ENCODE results near the gene ANP32B. TPM values are rescaled to one million over a fixed set of nuclear protein-coding genes. Genes with fewer than 3 reads are reported as not detected.

The ANP32B gene
- total and polyA plus RNA-seq, 7 donors: 31.4 to 217 (median 66.7) TPM

DNA sequence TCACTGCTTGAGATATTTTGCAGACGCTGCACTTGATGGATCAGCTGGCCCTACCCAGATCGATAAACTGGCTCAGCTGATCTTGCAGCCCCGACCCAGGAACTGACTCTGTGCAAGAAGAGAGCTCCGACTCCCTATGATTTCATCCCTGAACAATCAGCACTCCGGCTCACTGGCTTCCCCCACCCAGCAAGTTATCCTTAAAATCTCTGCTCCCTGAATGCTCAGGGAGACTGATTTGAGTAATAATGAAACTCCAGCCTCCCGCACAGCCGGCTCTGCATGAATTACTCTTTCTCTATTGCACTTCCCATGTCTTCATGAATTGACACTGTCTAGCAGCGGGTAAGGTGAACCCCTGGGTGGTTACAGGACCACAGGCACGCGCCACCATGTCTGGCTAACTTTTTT is 56.5 kb downstream of the ANP32B start:
- no peak overlapping the region for H3K27ac ChIP-seq
- H3K27me3 ChIP-seq: no peaks in the 10 kb centered on the region
- no peak for DNase-seq
- intact Hi-C loops (cut with DNase I): no loop called here
- TF ChIP-seq, protein P1, sequence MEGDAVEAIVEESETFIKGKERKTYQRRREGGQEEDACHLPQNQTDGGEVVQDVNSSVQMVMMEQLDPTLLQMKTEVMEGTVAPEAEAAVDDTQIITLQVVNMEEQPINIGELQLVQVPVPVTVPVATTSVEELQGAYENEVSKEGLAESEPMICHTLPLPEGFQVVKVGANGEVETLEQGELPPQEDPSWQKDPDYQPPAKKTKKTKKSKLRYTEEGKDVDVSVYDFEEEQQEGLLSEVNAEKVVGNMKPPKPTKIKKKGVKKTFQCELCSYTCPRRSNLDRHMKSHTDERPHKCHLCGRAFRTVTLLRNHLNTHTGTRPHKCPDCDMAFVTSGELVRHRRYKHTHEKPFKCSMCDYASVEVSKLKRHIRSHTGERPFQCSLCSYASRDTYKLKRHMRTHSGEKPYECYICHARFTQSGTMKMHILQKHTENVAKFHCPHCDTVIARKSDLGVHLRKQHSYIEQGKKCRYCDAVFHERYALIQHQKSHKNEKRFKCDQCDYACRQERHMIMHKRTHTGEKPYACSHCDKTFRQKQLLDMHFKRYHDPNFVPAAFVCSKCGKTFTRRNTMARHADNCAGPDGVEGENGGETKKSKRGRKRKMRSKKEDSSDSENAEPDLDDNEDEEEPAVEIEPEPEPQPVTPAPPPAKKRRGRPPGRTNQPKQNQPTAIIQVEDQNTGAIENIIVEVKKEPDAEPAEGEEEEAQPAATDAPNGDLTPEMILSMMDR (IDR thresholded peaks at IDR 0.05): no peak
- no peak for TF ChIP-seq EP300 (IDR thresholded peaks at IDR 0.05)
- no peak for TF ChIP-seq POLR2AphosphoS5 (IDR thresholded peaks at IDR 0.05)
- no peak for TF ChIP-seq POLR2A (IDR thresholded peaks at IDR 0.05)
- WGBS, 2 donors: 43 to 68% methylated on average over 10 of the region's 10 CpGs
- peaks cover 0 to 4% (median 2%) of the 10 kb centered on the region in 4 donors for H3K4me1 ChIP-seq
- no peaks in the 10 kb centered on the region for H3K9me3 ChIP-seq
- H3K4me3 ChIP-seq: no peak overlapping the region
- no peaks in the 10 kb centered on the region for H3K36me3 ChIP-seq

DNA sequence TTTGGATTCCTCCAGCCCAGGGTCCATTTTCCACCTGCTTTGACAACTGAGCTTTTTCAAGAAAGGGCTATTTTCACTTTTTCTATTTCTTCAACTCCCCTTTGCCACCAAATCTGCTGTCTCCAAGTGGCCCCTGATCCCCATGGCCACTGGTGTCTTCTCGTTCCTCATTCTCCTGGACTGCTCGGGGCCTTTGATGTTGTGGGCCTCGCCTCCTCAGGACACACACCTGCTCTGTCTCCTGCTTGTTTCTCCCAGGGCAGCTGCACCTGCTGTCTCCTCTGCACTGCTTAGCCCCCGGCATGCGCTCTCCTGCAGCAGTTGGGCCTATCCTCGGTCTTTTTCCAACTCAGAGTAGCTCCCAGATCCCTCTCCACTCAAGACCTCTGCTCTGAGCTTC is 57.1 kb downstream of the ANP32B start:
- Histone ChIP-seq H3K27me3 (no peaks in the 10 kb centered on the region), H3K4me1 (no peaks in the 10 kb centered on the region), H3K4me3 (no peak overlapping the region), H3K9me3 (no peaks in the 10 kb centered on the region), H3K27ac (no peak overlapping the region), H3K36me3 (no peaks in the 10 kb centered on the region)
- intact Hi-C loops (cut with DNase I): no loop called here
- WGBS, 2 donors: 37 to 69% methylated on average over 6 of the region's 6 CpGs
- TF ChIP-seq, protein P1 (IDR thresholded peaks at IDR 0.05): no peak
- TF ChIP-seq POLR2AphosphoS5 (IDR thresholded peaks at IDR 0.05): no peak
- no peak for DNase-seq

DNA sequence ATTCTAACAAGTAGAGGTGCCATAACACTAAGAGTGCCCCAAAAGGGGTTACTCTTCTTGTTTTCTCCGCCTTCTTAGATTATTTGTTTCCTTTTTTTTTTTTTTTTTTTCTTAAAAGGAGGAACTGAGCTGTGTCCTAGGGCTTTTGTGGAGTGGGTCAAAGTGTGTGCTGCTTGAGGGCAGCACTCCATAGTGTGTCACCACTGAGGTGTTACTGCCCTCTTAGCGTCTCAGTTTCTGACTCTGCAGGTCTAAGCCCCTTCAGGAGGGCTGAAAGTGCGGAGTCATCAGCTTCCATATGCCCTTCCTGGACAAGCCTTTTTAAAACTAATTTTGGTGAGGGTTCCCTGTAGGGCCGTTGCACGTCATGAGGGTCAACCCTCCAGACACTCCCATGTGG is 60.8 kb downstream of the ANP32B start:
- TF ChIP-seq POLR2A (IDR thresholded peaks at IDR 0.05) (no peak), EP300 (IDR thresholded peaks at IDR 0.05) (no peak), POLR2AphosphoS5 (IDR thresholded peaks at IDR 0.05) (no peak)
- TF ChIP-seq, protein P1 (IDR thresholded peaks at IDR 0.05): no peak
- Histone ChIP-seq H3K4me3 (no peak overlapping the region), H3K9me3 (no peaks in the 10 kb centered on the region), H3K36me3 (no peaks in the 10 kb centered on the region), H3K27me3 (no peaks in the 10 kb centered on the region), H3K27ac (no peak overlapping the region), H3K4me1 (no peaks in the 10 kb centered on the region)
- no peak for DNase-seq
- intact Hi-C loops (cut with DNase I): no loop called here
- 75 to 93% methylated on average over 5 of the region's 5 CpGs for WGBS, 2 donors

DNA sequence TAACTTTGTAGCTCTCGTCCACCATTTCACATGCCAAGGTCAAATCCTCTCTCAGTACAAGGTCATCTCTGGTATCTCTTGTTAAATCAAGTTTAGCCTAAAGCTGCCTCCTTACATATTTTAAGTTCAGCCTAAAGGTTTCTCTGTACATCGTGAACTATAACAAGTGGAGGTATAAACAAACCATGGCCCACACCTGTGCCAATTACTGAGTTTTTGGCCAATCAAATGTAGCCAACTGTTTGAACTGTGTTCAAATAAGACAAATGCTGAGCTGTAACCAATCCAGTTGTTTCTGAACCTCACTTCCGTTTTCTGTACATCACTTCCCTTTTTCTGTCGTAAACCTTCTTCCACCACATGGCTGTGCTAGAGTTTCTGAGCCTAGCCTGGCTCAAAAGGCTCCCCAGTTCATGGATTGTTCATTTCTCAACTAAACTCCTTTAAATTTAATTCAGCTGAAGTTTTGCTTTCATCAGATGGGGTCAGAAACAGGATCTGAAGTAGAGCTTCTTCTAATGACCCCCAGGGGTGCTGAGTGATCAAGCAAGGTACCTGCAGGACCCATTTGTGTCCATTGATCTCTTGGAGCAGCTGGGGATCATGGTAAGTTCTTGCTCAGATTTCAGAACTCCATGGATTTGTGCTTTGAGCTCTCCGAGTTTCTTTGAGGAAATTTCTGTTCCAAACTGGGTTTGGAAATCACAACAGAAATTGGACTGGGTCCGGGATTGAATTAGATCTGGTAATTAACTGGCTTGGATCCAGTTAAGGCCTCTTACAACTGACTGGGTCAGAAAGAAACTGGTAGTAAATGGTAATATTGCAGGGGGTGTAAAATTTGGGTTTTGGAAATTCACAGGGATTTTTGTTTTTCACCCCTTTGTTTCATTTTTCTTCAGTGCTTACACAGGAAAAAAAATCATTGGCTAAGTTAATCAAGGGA is 62.4 kb downstream of the ANP32B start:
- H3K27me3 ChIP-seq: no peaks in the 10 kb centered on the region
- intact Hi-C loops (cut with DNase I): no loop called here
- WGBS, 2 donors: 60 to 78% methylated on average over 6 of the region's 6 CpGs
- no peak overlapping the region for H3K4me3 ChIP-seq
- no peaks in the 10 kb centered on the region for H3K9me3 ChIP-seq
- no peaks in the 10 kb centered on the region for H3K4me1 ChIP-seq
- no peak overlapping the region for H3K27ac ChIP-seq
- no peaks in the 10 kb centered on the region for H3K36me3 ChIP-seq
- TF ChIP-seq, protein P1 (IDR thresholded peaks at IDR 0.05): no peak
- TF ChIP-seq POLR2A (IDR thresholded peaks at IDR 0.05): no peak
- TF ChIP-seq POLR2AphosphoS5 (IDR thresholded peaks at IDR 0.05): no peak
- TF ChIP-seq EP300 (IDR thresholded peaks at IDR 0.05): no peak
- no peak for DNase-seq

Data from sigmoid colon (tissue), 7 donors.